ENCODE measurements around the gene BIRC2. TPM values are rescaled to one million over a fixed set of nuclear protein-coding genes. Genes with fewer than 3 reads are reported as not detected.

The BIRC2 gene
- total RNA-seq, 1 donor from 2014 or later = 69.9 TPM

GRCh38 chr11:102346456-102346747, 612 bp upstream of the BIRC2 start:
- Histone ChIP-seq H3K9ac (ENCODE audit: low read length) (peak overlapping the region; percentile 95), H3K4me1 (ENCODE audit: insufficient read depth, low read length) (peaks cover 19% of the 10 kb centered on the region), H3K9me3 (ENCODE audit: insufficient read depth, low read depth, low read length) (no peaks in the 10 kb centered on the region), H3K27ac (ENCODE audit: low read depth, low read length) (peak overlapping the region; percentile 99), H3K4me2 (ENCODE audit: low read length) (peak overlapping the region; percentile 83), H3K27me3 (ENCODE audit: insufficient read depth, low read length) (no peaks in the 10 kb centered on the region), H3K36me3 (ENCODE audit: insufficient read depth, low read length) (peaks cover 7% of the 10 kb centered on the region), H3K79me2 (ENCODE audit: insufficient read depth, low read length) (peaks cover 42% of the 10 kb centered on the region), H4K20me1 (ENCODE audit: insufficient read depth, low read length) (peaks cover 15% of the 10 kb centered on the region), H3K4me3 (ENCODE audit: insufficient read depth, low read depth, low read length) (peak overlapping the region; percentile 91), H2AFZ (ENCODE audit: low read depth, low read length) (peak overlapping the region; percentile 83)
- Mint-ChIP-seq H3K4me3 (ENCODE audit: unreplicated experiment) (peak overlapping the region; percentile 96), H3K27ac (ENCODE audit: unreplicated experiment) (peak overlapping the region; percentile 96), H3K36me3 (ENCODE audit: low read depth, unreplicated experiment) (peaks cover 4% of the 10 kb centered on the region), H3K27me3 (ENCODE audit: low read depth, unreplicated experiment) (no peaks in the 10 kb centered on the region), H3K4me1 (ENCODE audit: low read depth, unreplicated experiment) (peaks cover 28% of the 10 kb centered on the region), H3K9me3 (ENCODE audit: unreplicated experiment) (no peaks in the 10 kb centered on the region)
- TF ChIP-seq CTCF (IDR thresholded peaks at IDR 0.05; ENCODE audit: insufficient read depth, low read depth, low read length) = no peak
- TF ChIP-seq EZH2 (IDR thresholded peaks at IDR 0.05; ENCODE audit: insufficient read depth, low read length) = no peak
- DNase-seq (ENCODE audit: low read depth) = peak; percentile 7
- no peak for FAIRE-seq

DNA sequence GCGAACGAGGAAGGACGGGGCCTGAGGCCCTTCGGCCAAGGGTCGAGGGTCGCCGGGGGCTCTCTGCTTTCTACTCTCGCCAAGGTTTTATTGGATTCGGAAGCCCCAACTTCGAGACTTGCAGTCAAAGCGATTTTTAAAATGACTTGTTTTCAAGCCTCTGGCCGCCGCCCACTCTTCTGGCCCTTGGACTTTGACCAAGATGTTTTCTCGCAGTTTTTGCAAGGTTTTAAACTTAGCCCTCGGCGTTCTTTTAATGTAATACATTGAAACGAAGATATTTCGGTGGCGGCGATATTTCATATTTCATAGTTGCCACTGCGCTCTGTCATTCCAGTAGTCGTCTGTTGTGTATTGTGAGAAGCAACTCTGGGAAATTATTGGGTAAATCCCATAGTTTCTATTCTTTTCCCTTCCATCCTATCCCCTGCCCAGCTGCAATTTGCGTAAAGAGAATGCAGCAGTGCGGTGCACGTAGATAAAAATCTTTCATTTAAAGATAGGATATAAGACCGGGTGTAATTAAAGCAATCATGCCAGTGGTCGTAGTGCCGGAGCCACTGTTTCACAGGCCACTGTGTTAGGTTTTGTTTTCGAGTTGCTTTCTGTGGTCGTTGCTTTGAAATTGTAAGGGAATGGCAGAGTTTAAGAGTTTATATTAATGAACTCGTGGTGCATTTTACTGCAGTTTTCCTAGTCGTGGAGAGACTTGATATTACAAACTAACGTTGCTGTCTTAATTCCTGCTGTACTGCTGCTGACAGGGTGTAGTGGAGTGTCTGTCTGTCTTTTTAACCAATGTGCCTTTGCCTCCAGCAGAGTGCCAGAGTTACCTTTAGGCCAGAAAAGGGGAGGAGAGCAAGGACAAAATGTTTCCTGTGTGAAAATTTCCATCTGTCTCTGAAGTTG, 702 bp downstream of the BIRC2 start:
- Histone ChIP-seq H3K4me3 (ENCODE audit: insufficient read depth, low read depth, low read length) (peak overlapping the region; percentile 91), H3K27me3 (ENCODE audit: insufficient read depth, low read length) (no peaks in the 10 kb centered on the region), H3K4me1 (ENCODE audit: insufficient read depth, low read length) (peaks cover 19% of the 10 kb centered on the region), H3K36me3 (ENCODE audit: insufficient read depth, low read length) (peaks cover 10% of the 10 kb centered on the region), H3K79me2 (ENCODE audit: insufficient read depth, low read length) (peaks cover 52% of the 10 kb centered on the region), H4K20me1 (ENCODE audit: insufficient read depth, low read length) (peaks cover 15% of the 10 kb centered on the region), H2AFZ (ENCODE audit: low read depth, low read length) (peak overlapping the region; percentile 26), H3K9ac (ENCODE audit: low read length) (peak overlapping the region; percentile 95), H3K27ac (ENCODE audit: low read depth, low read length) (peak overlapping the region; percentile 99), H3K9me3 (ENCODE audit: insufficient read depth, low read depth, low read length) (no peaks in the 10 kb centered on the region), H3K4me2 (ENCODE audit: low read length) (peak overlapping the region; percentile 83)
- Mint-ChIP-seq H3K4me1 (ENCODE audit: low read depth, unreplicated experiment) (peaks cover 28% of the 10 kb centered on the region), H3K9me3 (ENCODE audit: unreplicated experiment) (no peaks in the 10 kb centered on the region), H3K36me3 (ENCODE audit: low read depth, unreplicated experiment) (peaks cover 6% of the 10 kb centered on the region), H3K27me3 (ENCODE audit: low read depth, unreplicated experiment) (no peaks in the 10 kb centered on the region), H3K27ac (ENCODE audit: unreplicated experiment) (peak overlapping the region; percentile 84), H3K4me3 (ENCODE audit: unreplicated experiment) (peak overlapping the region; percentile 95)
- TF ChIP-seq CTCF (IDR thresholded peaks at IDR 0.05; ENCODE audit: insufficient read depth, low read depth, low read length) (no peak), EZH2 (IDR thresholded peaks at IDR 0.05; ENCODE audit: insufficient read depth, low read length) (no peak)
- DNase-seq (ENCODE audit: low read depth) = peak; percentile 35
- FAIRE-seq = no peak

DNA sequence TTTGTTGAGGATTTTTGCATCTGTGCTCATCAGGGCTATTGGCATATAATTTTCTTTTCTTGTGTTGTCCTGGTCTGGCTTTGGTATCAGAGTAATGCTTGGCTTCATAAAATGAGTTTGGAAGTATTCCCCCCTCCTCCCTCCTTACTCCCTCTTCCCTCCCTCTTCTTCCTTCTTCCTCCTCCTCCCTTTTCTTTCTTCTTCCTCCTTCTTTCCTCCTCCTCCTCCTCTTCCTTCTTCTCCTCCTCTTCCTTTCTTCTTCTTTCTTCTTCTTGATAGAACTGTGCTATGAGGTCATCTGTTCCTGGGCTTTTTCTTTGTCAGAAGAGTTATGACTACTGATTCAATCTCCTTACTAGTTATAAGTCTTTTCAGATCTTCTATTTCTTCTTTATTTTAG, 10.1 kb downstream of the BIRC2 start:
- H3K4me3 Mint-ChIP-seq (ENCODE audit: unreplicated experiment) = no peak overlapping the region
- Histone ChIP-seq H3K36me3 (ENCODE audit: insufficient read depth, low read length) (peaks cover 21% of the 10 kb centered on the region), H2AFZ (ENCODE audit: low read depth, low read length) (no peak overlapping the region), H3K9me3 (ENCODE audit: insufficient read depth, low read depth, low read length) (no peaks in the 10 kb centered on the region), H3K79me2 (ENCODE audit: insufficient read depth, low read length) (peaks cover 92% of the 10 kb centered on the region), H3K9ac (ENCODE audit: low read length) (no peak overlapping the region), H3K4me3 (ENCODE audit: insufficient read depth, low read depth, low read length) (no peak overlapping the region), H3K27me3 (ENCODE audit: insufficient read depth, low read length) (no peaks in the 10 kb centered on the region), H3K4me2 (ENCODE audit: low read length) (no peak overlapping the region), H4K20me1 (ENCODE audit: insufficient read depth, low read length) (peaks cover 64% of the 10 kb centered on the region), H3K4me1 (ENCODE audit: insufficient read depth, low read length) (no peaks in the 10 kb centered on the region), H3K27ac (ENCODE audit: low read depth, low read length) (no peak overlapping the region)
- H3K27ac Mint-ChIP-seq (ENCODE audit: unreplicated experiment) = no peak overlapping the region
- no peak for TF ChIP-seq CTCF (IDR thresholded peaks at IDR 0.05; ENCODE audit: insufficient read depth, low read depth, low read length)
- H3K36me3 Mint-ChIP-seq (ENCODE audit: low read depth, unreplicated experiment) = peaks cover 31% of the 10 kb centered on the region
- H3K27me3 Mint-ChIP-seq (ENCODE audit: low read depth, unreplicated experiment) = no peaks in the 10 kb centered on the region
- no peak for DNase-seq (ENCODE audit: low read depth)
- H3K4me1 Mint-ChIP-seq (ENCODE audit: low read depth, unreplicated experiment) = peaks cover 11% of the 10 kb centered on the region
- H3K9me3 Mint-ChIP-seq (ENCODE audit: unreplicated experiment) = no peaks in the 10 kb centered on the region
- no peak for FAIRE-seq

Measured in astrocyte (in vitro differentiated cells and primary cell).